Neural crest cell (in vitro differentiated cells): ENCODE results near the gene SLC41A1. TPM values are rescaled to one million over a fixed set of nuclear protein-coding genes. Genes with fewer than 3 reads are reported as not detected.

Experiments
- DNase-seq: peaks from one replicate; pipeline ENCODE4 v3.0.0; 2021; ENCODE audit warnings: low read depth, mixed read lengths, low spot score
- H3K27ac Mint-ChIP-seq: one replicate; pipeline ENCODE4 v1.8.0; 2021; ENCODE audit warnings: mild to moderate bottlenecking, mixed read lengths; ENCODE audit not compliant: unreplicated experiment
- H3K27me3 Mint-ChIP-seq: 2 replicates; pipeline ENCODE4 v1.8.0; 2021; ENCODE audit warnings: low read depth, mild to moderate bottlenecking, mixed read lengths
- H3K36me3 Mint-ChIP-seq: 2 replicates; pipeline ENCODE4 v1.8.0; 2021; ENCODE audit warnings: low read depth, mild to moderate bottlenecking, mixed read lengths
- H3K4me1 Mint-ChIP-seq: 2 replicates; pipeline ENCODE4 v1.8.0; 2021; ENCODE audit warnings: mixed read lengths
- H3K4me3 Mint-ChIP-seq: one replicate; pipeline ENCODE4 v1.8.0; 2021; ENCODE audit warnings: mild to moderate bottlenecking, mixed read lengths
- H3K9me3 Mint-ChIP-seq: 2 replicates; pipeline ENCODE4 v1.8.0; 2021; ENCODE audit warnings: mixed read lengths
- total RNA-seq: library from RNA; stranded (reverse); gene quantifications from 2 replicates; pipeline ENCODE4 v1.2.1, GENCODE V29; 2021
- TF ChIP-seq, protein P1 (sequence below): fragments of 200-600 bp; sonication (generic); conservative IDR thresholded peaks from 2 replicates; pipeline ENCODE4 v1.5.0; 2021; ENCODE audit warnings: antibody characterized with exemption, mild to moderate bottlenecking

The SLC41A1 gene
- total RNA-seq, 1 donor from 2014 or later = 25.7 TPM

DNA sequence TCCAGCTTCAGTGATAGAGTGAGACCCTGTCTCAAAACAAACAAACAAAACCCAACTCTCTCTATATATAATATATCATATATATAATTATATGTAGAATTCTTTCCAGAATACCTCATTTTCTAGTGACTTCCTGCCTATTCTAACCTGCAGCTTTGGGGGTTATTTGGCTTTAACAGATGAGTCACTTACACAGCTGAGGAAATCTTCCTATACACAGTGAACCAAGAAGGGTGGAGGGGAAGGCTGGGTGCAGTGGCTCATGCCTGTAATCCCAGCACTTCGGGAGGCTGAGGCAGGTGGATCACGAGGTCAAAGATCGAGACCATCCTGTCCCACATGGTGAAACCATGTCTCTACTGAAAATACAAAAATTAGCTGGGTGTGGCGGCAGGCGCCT is 47.0 kb downstream of the SLC41A1 start:
- Mint-ChIP-seq H3K27ac (no peak overlapping the region), H3K4me3 (no peak overlapping the region), H3K4me1 (no peaks in the 10 kb centered on the region), H3K36me3 (peaks cover 2% of the 10 kb centered on the region), H3K27me3 (peaks cover 3% of the 10 kb centered on the region), H3K9me3 (no peaks in the 10 kb centered on the region)
- TF ChIP-seq, protein P1, sequence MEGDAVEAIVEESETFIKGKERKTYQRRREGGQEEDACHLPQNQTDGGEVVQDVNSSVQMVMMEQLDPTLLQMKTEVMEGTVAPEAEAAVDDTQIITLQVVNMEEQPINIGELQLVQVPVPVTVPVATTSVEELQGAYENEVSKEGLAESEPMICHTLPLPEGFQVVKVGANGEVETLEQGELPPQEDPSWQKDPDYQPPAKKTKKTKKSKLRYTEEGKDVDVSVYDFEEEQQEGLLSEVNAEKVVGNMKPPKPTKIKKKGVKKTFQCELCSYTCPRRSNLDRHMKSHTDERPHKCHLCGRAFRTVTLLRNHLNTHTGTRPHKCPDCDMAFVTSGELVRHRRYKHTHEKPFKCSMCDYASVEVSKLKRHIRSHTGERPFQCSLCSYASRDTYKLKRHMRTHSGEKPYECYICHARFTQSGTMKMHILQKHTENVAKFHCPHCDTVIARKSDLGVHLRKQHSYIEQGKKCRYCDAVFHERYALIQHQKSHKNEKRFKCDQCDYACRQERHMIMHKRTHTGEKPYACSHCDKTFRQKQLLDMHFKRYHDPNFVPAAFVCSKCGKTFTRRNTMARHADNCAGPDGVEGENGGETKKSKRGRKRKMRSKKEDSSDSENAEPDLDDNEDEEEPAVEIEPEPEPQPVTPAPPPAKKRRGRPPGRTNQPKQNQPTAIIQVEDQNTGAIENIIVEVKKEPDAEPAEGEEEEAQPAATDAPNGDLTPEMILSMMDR = no peak
- no peak for DNase-seq

DNA sequence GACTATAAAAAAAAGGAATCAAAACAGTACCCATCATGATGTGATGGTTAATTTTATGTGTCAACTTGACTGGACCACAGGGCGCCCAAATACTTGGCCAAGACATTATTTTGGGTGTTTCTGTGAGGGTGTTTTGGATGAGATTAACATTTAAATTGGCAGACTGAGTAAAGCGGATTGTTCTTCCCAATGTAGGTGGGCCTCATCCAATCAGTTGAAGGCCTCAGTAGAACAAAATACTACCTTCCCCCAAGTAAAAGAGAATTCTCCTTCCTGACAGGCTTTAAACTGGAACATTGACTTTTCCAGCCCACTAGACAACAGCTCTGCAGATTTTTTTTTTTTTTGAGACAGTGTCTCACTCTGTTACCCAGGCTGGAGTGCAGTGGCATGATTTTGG is 48.4 kb downstream of the SLC41A1 start:
- Mint-ChIP-seq H3K27me3 (no peaks in the 10 kb centered on the region), H3K9me3 (no peaks in the 10 kb centered on the region), H3K27ac (no peak overlapping the region), H3K36me3 (no peaks in the 10 kb centered on the region), H3K4me1 (no peaks in the 10 kb centered on the region), H3K4me3 (no peak overlapping the region)
- TF ChIP-seq, protein P1 = no peak
- DNase-seq = no peak

DNA sequence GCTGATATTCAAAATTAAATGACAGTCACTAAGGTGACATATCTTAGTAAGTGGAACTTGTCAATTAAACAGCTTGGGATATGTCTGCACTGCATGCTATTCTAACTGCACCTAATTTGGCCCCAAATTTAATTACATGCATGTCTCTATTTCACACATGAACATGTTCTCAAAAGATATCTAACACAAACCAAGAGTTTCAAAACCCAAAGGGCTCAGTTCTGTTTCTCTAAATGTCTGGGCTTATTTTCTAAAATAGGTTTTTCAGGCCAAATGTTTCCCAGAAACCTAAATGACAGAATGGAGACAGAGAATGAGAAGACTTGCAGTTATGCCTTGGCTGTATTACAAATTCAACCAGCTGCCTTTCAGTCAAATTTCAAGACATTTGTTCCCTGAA is 49.0 kb downstream of the SLC41A1 start:
- Mint-ChIP-seq H3K4me1 (no peaks in the 10 kb centered on the region), H3K4me3 (no peak overlapping the region), H3K9me3 (no peaks in the 10 kb centered on the region), H3K27ac (no peak overlapping the region), H3K27me3 (no peaks in the 10 kb centered on the region), H3K36me3 (no peaks in the 10 kb centered on the region)
- DNase-seq = no peak
- TF ChIP-seq, protein P1 = no peak

DNA sequence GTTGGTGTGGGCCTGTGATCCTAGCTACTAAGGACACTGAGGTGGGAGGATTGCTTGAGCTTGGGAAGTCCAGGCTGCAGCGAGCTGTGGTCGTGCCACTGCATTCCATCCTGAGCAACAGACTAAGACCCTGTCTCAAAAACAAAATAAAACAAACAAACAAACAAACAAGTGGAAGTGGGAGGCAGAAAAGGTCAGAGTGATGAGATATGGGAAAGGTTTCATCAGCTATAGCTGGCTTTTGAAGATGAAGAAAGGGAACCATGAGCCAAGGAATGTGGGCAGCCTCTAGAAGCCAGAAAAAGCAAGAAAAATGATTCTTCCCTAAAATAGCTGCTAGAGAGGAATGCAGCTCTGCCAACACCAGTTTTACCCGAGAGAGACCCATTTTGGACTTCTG is 52.4 kb downstream of the SLC41A1 start:
- no peak for DNase-seq
- Mint-ChIP-seq H3K4me3 (no peak overlapping the region), H3K4me1 (no peaks in the 10 kb centered on the region), H3K27me3 (peaks cover 12% of the 10 kb centered on the region), H3K36me3 (no peaks in the 10 kb centered on the region), H3K27ac (no peak overlapping the region), H3K9me3 (no peaks in the 10 kb centered on the region)
- TF ChIP-seq, protein P1 = no peak

DNA sequence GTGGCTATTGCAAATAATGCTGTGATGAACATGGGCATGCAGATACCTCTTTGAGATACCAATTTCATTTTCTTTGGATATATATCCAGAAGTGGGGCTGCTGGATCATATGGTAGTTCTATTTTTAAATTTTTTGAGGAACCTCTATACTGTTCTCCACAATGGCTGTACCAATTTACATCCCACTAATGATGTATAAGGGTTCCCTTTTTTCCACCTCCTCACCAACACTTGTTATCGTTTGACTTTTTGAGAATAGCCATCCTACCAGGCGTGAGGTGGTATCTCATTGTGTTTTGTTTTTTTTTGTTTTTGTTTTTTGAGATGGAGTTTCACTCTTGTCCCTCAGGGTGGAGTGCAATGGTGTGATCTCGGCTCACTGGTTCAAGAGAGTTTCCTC is 56.4 kb downstream of the SLC41A1 start:
- TF ChIP-seq, protein P1 = no peak
- Mint-ChIP-seq H3K27me3 (peaks cover 33% of the 10 kb centered on the region), H3K9me3 (no peaks in the 10 kb centered on the region), H3K4me3 (no peak overlapping the region), H3K4me1 (no peaks in the 10 kb centered on the region), H3K36me3 (no peaks in the 10 kb centered on the region), H3K27ac (no peak overlapping the region)
- no peak for DNase-seq

DNA sequence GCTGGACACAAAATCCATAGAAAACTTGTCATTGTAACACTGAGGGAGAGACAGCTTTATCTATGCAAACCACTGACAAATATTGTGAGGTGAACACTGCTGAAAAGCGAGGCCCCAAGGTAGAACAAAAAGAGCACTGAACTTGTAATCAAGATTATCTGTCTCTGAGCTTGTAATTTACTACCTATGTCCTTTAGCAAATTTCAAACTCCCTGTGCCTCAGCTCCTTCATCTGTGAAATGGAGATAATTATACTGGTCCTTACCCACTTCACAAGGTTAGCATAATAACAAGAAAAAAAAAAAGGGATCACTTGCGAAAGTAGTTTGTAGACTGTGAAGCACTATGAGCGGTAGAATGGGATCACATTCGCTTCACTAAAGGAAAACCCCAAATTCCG is 58.1 kb downstream of the SLC41A1 start:
- no peak for DNase-seq
- Mint-ChIP-seq H3K4me1 (peaks cover 14% of the 10 kb centered on the region), H3K27me3 (peaks cover 38% of the 10 kb centered on the region), H3K4me3 (no peak overlapping the region), H3K9me3 (no peaks in the 10 kb centered on the region), H3K36me3 (peaks cover 4% of the 10 kb centered on the region), H3K27ac (no peak overlapping the region)
- TF ChIP-seq, protein P1 = no peak
